HEK293 (cell line): ENCODE data around the gene APOE.

Experiments used
- HIC1 ChIP-seq: fragments of 450-650 bp; formaldehyde crosslinking; IDR thresholded peaks from 2 replicates; pipeline ENCODE4 v1.5.1; 2016; ENCODE audit warnings: missing biosample characterization, missing genetic modification characterization
- HOXD13 ChIP-seq: sonication (generic); formaldehyde crosslinking; IDR thresholded peaks from 2 replicates; pipeline ENCODE4 v1.8.0; 2022; ENCODE audit warnings: missing genetic modification reagents, borderline replicate concordance
- MZF1 ChIP-seq: fragments of 450-650 bp; formaldehyde crosslinking; IDR thresholded peaks from 2 replicates; pipeline ENCODE4 v1.5.1; 2017; ENCODE audit warnings: missing biosample characterization, missing genetic modification characterization, borderline replicate concordance
- REPIN1 ChIP-seq: fragments of 450-650 bp; formaldehyde crosslinking; IDR thresholded peaks from 2 replicates; pipeline ENCODE4 v1.5.1; 2017; ENCODE audit warnings: missing biosample characterization, missing genetic modification characterization, low read depth
- REST ChIP-seq: fragments of 450-650 bp; formaldehyde crosslinking; IDR thresholded peaks from 2 replicates; pipeline ENCODE4 v1.5.1; 2016; ENCODE audit warnings: missing biosample characterization, missing genetic modification characterization
- SCRT2 ChIP-seq: fragments of 450-650 bp; formaldehyde crosslinking; IDR thresholded peaks from 2 replicates; pipeline ENCODE4 v1.5.1; 2016; ENCODE audit warnings: missing biosample characterization, missing genetic modification characterization
- SP7 ChIP-seq: fragments of 450-650 bp; formaldehyde crosslinking; IDR thresholded peaks from 2 replicates; pipeline ENCODE4 v1.5.1; 2016; ENCODE audit warnings: missing biosample characterization, missing genetic modification characterization
- ZBTB44 ChIP-seq: fragments of 450-650 bp; IDR thresholded peaks from 2 replicates; pipeline ENCODE4 v1.5.1; 2018; ENCODE audit warnings: missing biosample characterization, mild to moderate bottlenecking, missing genetic modification characterization
- ZBTB6 ChIP-seq: fragments of 450-650 bp; formaldehyde crosslinking; IDR thresholded peaks from 2 replicates; pipeline ENCODE4 v1.5.1; 2017; ENCODE audit warnings: missing biosample characterization, missing genetic modification characterization
- ZNF214 ChIP-seq: fragments of 450-650 bp; formaldehyde crosslinking; IDR thresholded peaks from 2 replicates; pipeline ENCODE4 v1.5.1; 2017; ENCODE audit warnings: missing biosample characterization, mild to moderate bottlenecking, missing genetic modification characterization, borderline replicate concordance
- ZNF239 ChIP-seq: fragments of 450-650 bp; formaldehyde crosslinking; IDR thresholded peaks from 2 replicates; pipeline ENCODE4 v1.5.1; 2016; ENCODE audit warnings: missing biosample characterization, missing genetic modification characterization
- ZNF274 ChIP-seq, 2 experiments: fragments of 200-500 bp in 1 of 2; fragments of 450-650 bp in 1 of 2; sonication (Bioruptor generic) in 1 of 2; formaldehyde crosslinking in 1 of 2; IDR thresholded peaks; 2 replicates each; pipeline versions ENCODE4 v1.5.1 to v1.6.1; 2014 to 2016; ENCODE audit warnings: borderline replicate concordance in 1 of 2, inconsistent platforms in 1 of 2, low read length in 1 of 2, missing biosample characterization in 1 of 2, missing genetic modification characterization in 1 of 2
- ZNF324 ChIP-seq: fragments of 450-650 bp; formaldehyde crosslinking; IDR thresholded peaks from 2 replicates; pipeline ENCODE4 v1.5.1; 2016; ENCODE audit warnings: missing biosample characterization, missing genetic modification characterization
- ZNF404 ChIP-seq: fragments of 450-650 bp; formaldehyde crosslinking; IDR thresholded peaks from 2 replicates; pipeline ENCODE4 v1.5.1; 2017; ENCODE audit warnings: missing biosample characterization, missing genetic modification characterization
- ZNF530 ChIP-seq: fragments of 450-650 bp; formaldehyde crosslinking; IDR thresholded peaks from 2 replicates; pipeline ENCODE4 v1.5.1; 2016; ENCODE audit warnings: low read depth, missing biosample characterization, missing genetic modification characterization
- ZNF560 ChIP-seq: fragments of 450-650 bp; formaldehyde crosslinking; IDR thresholded peaks from 2 replicates; pipeline ENCODE4 v1.5.1; 2017; ENCODE audit warnings: missing biosample characterization, missing genetic modification characterization, borderline replicate concordance
- ZNF610 ChIP-seq: fragments of 450-650 bp; formaldehyde crosslinking; IDR thresholded peaks from 2 replicates; pipeline ENCODE4 v1.5.1; 2016; ENCODE audit warnings: missing biosample characterization, missing genetic modification characterization, borderline replicate concordance
- ZNF624 ChIP-seq: fragments of 450-650 bp; formaldehyde crosslinking; IDR thresholded peaks from 2 replicates; pipeline ENCODE4 v1.5.1; 2017; ENCODE audit warnings: missing biosample characterization, missing genetic modification characterization
- ZNF626 ChIP-seq: fragments of 450-650 bp; sonication (Bioruptor Pico); formaldehyde crosslinking; IDR thresholded peaks from 2 replicates; pipeline ENCODE4 v1.5.1; 2018; ENCODE audit warnings: missing biosample characterization, missing genetic modification characterization, inconsistent platforms
- ZNF639 ChIP-seq: fragments of 450-650 bp; formaldehyde crosslinking; IDR thresholded peaks from 2 replicates; pipeline ENCODE4 v1.5.1; 2016; ENCODE audit warnings: missing biosample characterization, missing genetic modification characterization
- ZNF707 ChIP-seq: fragments of 450-650 bp; formaldehyde crosslinking; IDR thresholded peaks from 2 replicates; pipeline ENCODE4 v1.5.1; 2016; ENCODE audit warnings: missing biosample characterization, missing genetic modification characterization
- ZNF747 ChIP-seq: fragments of 450-650 bp; formaldehyde crosslinking; IDR thresholded peaks from 2 replicates; pipeline ENCODE4 v1.5.1; 2016; ENCODE audit warnings: missing biosample characterization, missing genetic modification characterization
- ZNF76 ChIP-seq: fragments of 450-650 bp; formaldehyde crosslinking; IDR thresholded peaks from 2 replicates; pipeline ENCODE4; 2016; ENCODE audit warnings: low read depth, missing biosample characterization, missing genetic modification characterization, borderline replicate concordance
- TF ChIP-seq, protein P1 (sequence below): fragments of 450-650 bp; formaldehyde crosslinking; IDR thresholded peaks from 2 replicates; pipeline ENCODE4 v1.5.1; 2016; ENCODE audit warnings: missing biosample characterization, missing genetic modification characterization
- TF ChIP-seq, protein P2 (sequence below): fragments of 450-650 bp; formaldehyde crosslinking; IDR thresholded peaks from 2 replicates; pipeline ENCODE4 v1.5.1; 2017; ENCODE audit warnings: missing biosample characterization, missing genetic modification characterization

The APOE gene

DNA sequence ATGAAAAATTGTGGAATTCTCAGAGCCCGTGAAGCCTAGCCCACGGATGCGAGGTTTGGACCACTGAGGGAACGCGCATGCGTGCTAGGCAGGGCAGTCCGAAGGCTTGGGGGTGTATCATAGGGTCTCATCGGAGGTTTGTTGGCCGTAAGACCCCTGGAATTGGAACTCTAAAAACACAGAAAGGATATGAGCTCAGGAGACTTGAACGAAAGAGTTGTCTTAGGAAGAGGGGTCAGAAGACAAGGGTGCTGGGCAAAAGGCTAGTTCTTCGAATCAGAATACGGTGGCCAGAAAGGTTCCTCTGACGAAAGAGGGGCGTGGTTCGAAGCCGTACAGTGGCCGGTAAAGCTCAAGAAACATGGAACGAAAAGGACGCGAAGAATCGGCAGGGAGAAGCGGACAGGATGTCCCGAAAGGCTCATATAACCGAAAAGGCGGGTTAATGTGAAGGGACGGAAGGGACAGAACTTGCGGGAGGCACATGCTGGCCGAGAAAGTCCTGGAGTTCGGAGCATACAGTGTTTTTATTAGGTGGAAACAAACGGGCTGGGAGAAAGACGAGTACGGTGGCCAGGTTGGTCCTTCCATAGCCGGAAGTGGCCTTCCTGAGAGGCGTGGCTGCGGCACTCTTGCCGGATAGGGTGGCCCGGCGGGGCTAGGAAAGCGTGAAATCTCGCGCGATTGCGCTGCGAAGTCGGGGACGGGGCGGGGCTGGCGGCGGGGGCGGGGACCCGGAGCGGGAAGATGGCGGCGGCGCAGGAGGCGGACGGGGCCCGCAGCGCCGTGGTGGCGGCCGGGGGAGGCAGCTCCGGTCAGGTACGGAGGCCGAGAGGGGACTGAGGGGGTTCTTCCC lies 49.3 kb downstream of the APOE start, which contains the start of gene CLPTM1 (continued):
- TF ChIP-seq MZF1 (tag by site-specific recombination) (peak; percentile 58; the same call in 1 of the 2 replicates), SCRT2 (no peak; the same call in 1 of the 2 replicates), ZNF639 (tag by site-specific recombination) (peak; percentile 77), ZNF214 (tag by site-specific recombination) (no peak), ZNF610 (tag by site-specific recombination) (no peak), ZNF626 (tag by site-specific recombination) (no peak), ZNF404 (no peak), ZNF624 (tag by site-specific recombination) (no peak), ZNF324 (tag by site-specific recombination) (peak; percentile 77; the same call in 1 of the 2 replicates), ZNF707 (tag by site-specific recombination) (no peak), ZNF560 (tag by site-specific recombination) (no peak), REST (tag by site-specific recombination) (no peak), ZNF76 (peak; percentile 60), ZBTB6 (tag by site-specific recombination) (no peak), HIC1 (tag by site-specific recombination) (no peak), ZBTB44 (no peak), ZNF274 (IDR thresholded peaks at IDR 0.05; ENCODE audit: low read length) (no peak), ZNF274 (tag by site-specific recombination; IDR thresholded peaks at IDR 0.05; ENCODE audit: borderline replicate concordance) (no peak), ZNF530 (tag by site-specific recombination) (no peak), REPIN1 (tag by site-specific recombination) (no peak), ZNF747 (no peak), ZNF239 (tag by site-specific recombination) (0 out of 2 replicates have a peak, but pooled peaks have one; percentile 9), SP7 (tag by site-specific recombination) (peak; percentile 85; the same call in 1 of the 2 replicates), HOXD13 (CRISPR knock-in tag) (0 out of 2 replicates have a peak, but pooled peaks have one; percentile 59)
- TF ChIP-seq, protein P1, sequence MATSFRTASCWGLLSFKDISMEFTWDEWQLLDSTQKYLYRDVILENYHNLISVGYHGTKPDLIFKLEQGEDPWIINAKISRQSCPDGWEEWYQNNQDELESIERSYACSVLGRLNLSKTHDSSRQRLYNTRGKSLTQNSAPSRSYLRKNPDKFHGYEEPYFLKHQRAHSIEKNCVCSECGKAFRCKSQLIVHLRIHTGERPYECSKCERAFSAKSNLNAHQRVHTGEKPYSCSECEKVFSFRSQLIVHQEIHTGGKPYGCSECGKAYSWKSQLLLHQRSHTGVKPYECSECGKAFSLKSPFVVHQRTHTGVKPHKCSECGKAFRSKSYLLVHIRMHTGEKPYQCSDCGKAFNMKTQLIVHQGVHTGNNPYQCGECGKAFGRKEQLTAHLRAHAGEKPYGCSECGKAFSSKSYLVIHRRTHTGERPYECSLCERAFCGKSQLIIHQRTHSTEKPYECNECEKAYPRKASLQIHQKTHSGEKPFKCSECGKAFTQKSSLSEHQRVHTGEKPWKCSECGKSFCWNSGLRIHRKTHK (tag by site-specific recombination), result no peak
- TF ChIP-seq, protein P2, sequence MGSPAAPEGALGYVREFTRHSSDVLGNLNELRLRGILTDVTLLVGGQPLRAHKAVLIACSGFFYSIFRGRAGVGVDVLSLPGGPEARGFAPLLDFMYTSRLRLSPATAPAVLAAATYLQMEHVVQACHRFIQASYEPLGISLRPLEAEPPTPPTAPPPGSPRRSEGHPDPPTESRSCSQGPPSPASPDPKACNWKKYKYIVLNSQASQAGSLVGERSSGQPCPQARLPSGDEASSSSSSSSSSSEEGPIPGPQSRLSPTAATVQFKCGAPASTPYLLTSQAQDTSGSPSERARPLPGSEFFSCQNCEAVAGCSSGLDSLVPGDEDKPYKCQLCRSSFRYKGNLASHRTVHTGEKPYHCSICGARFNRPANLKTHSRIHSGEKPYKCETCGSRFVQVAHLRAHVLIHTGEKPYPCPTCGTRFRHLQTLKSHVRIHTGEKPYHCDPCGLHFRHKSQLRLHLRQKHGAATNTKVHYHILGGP, result no peak
